PC-3 (cell line): Measurements from ENCODE around the gene GIMAP2. TPM values are rescaled to one million over a fixed set of nuclear protein-coding genes. Genes with fewer than 3 reads are reported as not detected.

Source experiments
- ATAC-seq: fragments of 200-7000 bp; cut with Tn5 transposase; 2 replicates; pipeline ENCODE4 v1.9.1; 2020; ENCODE audit warnings: mild to moderate bottlenecking, moderate library complexity
- Bru-seq: library from RNA; stranded (reverse); fragments of 400-500 nt; gene quantifications from one replicate; lab custom pipeline; 2021; lab: Mats Ljungman, UMichigan
- BruChase-seq, 2 experiments: library from RNA; stranded (reverse); fragments of 400-500 nt; gene quantifications; one replicate each; lab custom pipeline; 2021; lab: Mats Ljungman, UMichigan
- BruUV-seq: library from RNA; stranded (reverse); fragments of 400-500 nt; replicated peaks from 2 replicates; lab custom pipeline; 2021; lab: Mats Ljungman, UMichigan
- CTCF ChIA-PET: fragments of 300-600 bp; sonication (Branson Sonifier 250); formaldehyde crosslinking; loops from one replicate; lab custom pipeline; 2022; ENCODE audit warnings: antibody characterized with exemption; lab: Charles Lee
- POLR2A ChIA-PET: fragments of 300-600 bp; sonication (Branson Sonifier 250); formaldehyde crosslinking; loops from one replicate; lab custom pipeline; 2022; ENCODE audit warnings: antibody characterized with exemption; ENCODE audit not compliant: unreplicated experiment; lab: Charles Lee
- DNase-seq: peaks from one replicate; pipeline ENCODE4 v3.0.0-alpha.2; 2015
- H2AFZ ChIP-seq: fragments of 300-600 bp; sonication (generic); 2 replicates; pipeline ENCODE4 v1.6.0; 2016; ENCODE audit warnings: antibody characterized with exemption, low read length
- H3F3A ChIP-seq: fragments of 300-600 bp; sonication (generic); one replicate; pipeline ENCODE4 v1.6.0; 2017; ENCODE audit warnings: antibody characterized with exemption, low read length, control low read depth, mild to moderate bottlenecking; ENCODE audit not compliant: unreplicated experiment
- H3K27ac ChIP-seq: fragments of 300-600 bp; sonication (generic); 2 replicates; pipeline ENCODE4 v1.5.1; 2016; ENCODE audit warnings: mild to moderate bottlenecking, low read length
- H3K27me3 ChIP-seq: fragments of 300-600 bp; sonication (generic); 2 replicates; pipeline ENCODE4 v1.6.1; 2016; ENCODE audit warnings: low read length, mixed read lengths
- H3K36me3 ChIP-seq: fragments of 300-600 bp; sonication (generic); 2 replicates; pipeline ENCODE4 v1.6.1; 2016; ENCODE audit warnings: low read depth, mixed run types, low read length, mixed read lengths
- H3K4me1 ChIP-seq: fragments of 300-600 bp; sonication (generic); 2 replicates; pipeline ENCODE4 v1.5.1; 2016; ENCODE audit warnings: low read length; ENCODE audit not compliant: insufficient read depth
- H3K4me2 ChIP-seq: fragments of 300-600 bp; sonication (generic); 2 replicates; pipeline ENCODE4 v1.6.0; 2016; ENCODE audit warnings: low read length
- H3K4me3 ChIP-seq: fragments of 300-600 bp; sonication (generic); 2 replicates; pipeline ENCODE4 v1.5.1; 2016; ENCODE audit warnings: mild to moderate bottlenecking, low read length, mixed read lengths
- H3K79me2 ChIP-seq: fragments of 300-600 bp; sonication (generic); 2 replicates; pipeline ENCODE4 v1.6.1; 2017; ENCODE audit warnings: low read length, mixed read lengths
- H3K9ac ChIP-seq: fragments of 300-600 bp; sonication (generic); 2 replicates; pipeline ENCODE4 v1.6.0; 2016; ENCODE audit warnings: mild to moderate bottlenecking, low read length
- H3K9me2 ChIP-seq: fragments of 300-600 bp; sonication (generic); replicated peaks from 2 replicates; pipeline ENCODE4 v1.6.1; 2016; ENCODE audit warnings: mixed run types, low read length, mixed read lengths
- H3K9me3 ChIP-seq: fragments of 300-600 bp; sonication (generic); 2 replicates; pipeline ENCODE4 v1.6.1; 2016; ENCODE audit warnings: low read length, mixed read lengths
- H4K20me1 ChIP-seq: fragments of 300-600 bp; sonication (generic); 2 replicates; pipeline ENCODE4 v1.6.1; 2016; ENCODE audit warnings: low read length, mixed read lengths
- EZH2 ChIP-seq: fragments of 300-600 bp; sonication (generic); IDR thresholded peaks from one replicate; pipeline ENCODE4 v1.6.1; 2017; ENCODE audit warnings: antibody characterized with exemption, mild to moderate bottlenecking, low read length; ENCODE audit not compliant: unreplicated experiment
- EZH2phosphoT487 ChIP-seq: fragments of 300-600 bp; sonication (generic); IDR thresholded peaks from 2 replicates; pipeline ENCODE4 v1.6.1; 2018; ENCODE audit warnings: mild to moderate bottlenecking, antibody characterized with exemption, low read length, borderline replicate concordance
- intact Hi-C: fragments of 100-400 bp; cut with micrococcal nuclease; formaldehyde crosslinking; loops from 2 replicates; pipeline ENCODE4 v1.9.0; 2023
- long read RNA-seq: library from polyadenylated mRNA; unstranded; transcript quantifications from one replicate; pipeline ENCODE4 v2.0.0, GENCODE V29; 2021; ENCODE audit not compliant: unreplicated experiment
- total RNA-seq: library from RNA; depleted of rRNA; stranded (reverse); fragments of >200 nt; gene quantifications from 2 replicates; pipeline ENCODE4 v1.2.3, GENCODE V29; 2014; rRNA removed
- TF ChIP-seq, protein P1 (sequence below): fragments of 300-600 bp; sonication (generic); conservative IDR thresholded peaks from 2 replicates; pipeline ENCODE4 v1.5.1; 2017; ENCODE audit warnings: antibody characterized with exemption, low read depth, mild to moderate bottlenecking, low read length

GIMAP2 gene
- total RNA-seq (not detected in 2 replicates), Bru-seq, nascent RNA (not detected), BruChase-seq, experiment 1, labeled RNA remaining after a 6-hour chase (not detected), BruChase-seq, experiment 2, labeled RNA remaining after a 2-hour chase (percentile 8 among the genes with signal in this experiment)
- long read RNA-seq: 0 reads

DNA sequence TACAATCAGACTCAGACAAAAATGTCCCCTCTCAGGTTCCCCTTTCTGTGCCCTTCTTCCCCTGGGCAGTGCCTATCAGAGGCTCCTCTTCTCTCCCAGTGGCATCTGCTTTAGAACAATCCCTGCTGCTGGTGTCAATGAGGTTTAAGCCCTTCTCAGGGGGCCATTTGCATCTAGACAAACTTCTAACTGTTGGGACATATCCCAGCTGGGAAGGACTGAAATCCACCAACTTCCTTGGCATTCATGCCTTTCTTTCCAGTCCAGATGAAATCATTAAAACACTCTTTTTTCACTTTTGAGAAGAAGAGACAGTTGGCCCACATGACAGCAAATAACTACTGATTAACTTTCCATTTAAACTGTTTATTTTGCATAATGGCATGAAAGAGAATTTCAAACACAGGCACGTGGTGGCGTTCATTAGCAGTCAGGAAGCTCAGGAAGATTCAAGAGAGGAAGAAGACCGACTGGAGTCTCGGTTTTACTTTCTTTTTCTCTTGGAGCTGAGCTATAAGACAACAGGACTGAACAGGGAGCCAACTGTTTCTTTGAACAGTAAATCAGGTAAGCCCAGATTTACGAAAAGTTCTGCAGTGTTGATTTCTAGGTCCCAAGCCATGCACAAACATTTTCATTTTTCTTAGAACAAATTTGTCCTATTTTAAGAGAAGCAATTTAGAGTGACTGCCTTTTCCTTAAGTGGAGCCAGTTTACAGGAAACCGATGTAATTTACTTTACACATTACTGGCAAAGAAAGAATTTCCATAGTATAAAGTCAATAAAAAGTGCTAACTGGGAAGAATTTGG is at the start of gene GIMAP2:
TSS of gene GIMAP2 (plus strand) at position 488 of the 811 bp plus-strand sequence. CDS start 1,354 bp downstream, outside the sequence.
- no peaks in the 10 kb centered on the region for H3F3A ChIP-seq
- H3K27ac ChIP-seq: no peak within 1 kb of the TSS
- peaks cover 14% of the 10 kb centered on the region; the same call in 1 of the 2 replicates for H3K27me3 ChIP-seq
- no peaks in the 10 kb centered on the region for H3K36me3 ChIP-seq
- H3K4me1 ChIP-seq: peaks cover 7% of the 10 kb centered on the region; the same call in 1 of the 2 replicates
- ATAC-seq: peak; percentile 82
- no peaks in the 10 kb centered on the region for H3K79me2 ChIP-seq
- H3K9ac ChIP-seq: no peak within 1 kb of the TSS
- peak within 1 kb of the TSS; percentile 63 for H3K4me3 ChIP-seq
- ChIA-PET POLR2A (no interaction called here), CTCF (no interaction called here)
- H2AFZ ChIP-seq: peak within 1 kb of the TSS; percentile 78
- no TSS peak for BruUV-seq
- TF ChIP-seq, protein P1, sequence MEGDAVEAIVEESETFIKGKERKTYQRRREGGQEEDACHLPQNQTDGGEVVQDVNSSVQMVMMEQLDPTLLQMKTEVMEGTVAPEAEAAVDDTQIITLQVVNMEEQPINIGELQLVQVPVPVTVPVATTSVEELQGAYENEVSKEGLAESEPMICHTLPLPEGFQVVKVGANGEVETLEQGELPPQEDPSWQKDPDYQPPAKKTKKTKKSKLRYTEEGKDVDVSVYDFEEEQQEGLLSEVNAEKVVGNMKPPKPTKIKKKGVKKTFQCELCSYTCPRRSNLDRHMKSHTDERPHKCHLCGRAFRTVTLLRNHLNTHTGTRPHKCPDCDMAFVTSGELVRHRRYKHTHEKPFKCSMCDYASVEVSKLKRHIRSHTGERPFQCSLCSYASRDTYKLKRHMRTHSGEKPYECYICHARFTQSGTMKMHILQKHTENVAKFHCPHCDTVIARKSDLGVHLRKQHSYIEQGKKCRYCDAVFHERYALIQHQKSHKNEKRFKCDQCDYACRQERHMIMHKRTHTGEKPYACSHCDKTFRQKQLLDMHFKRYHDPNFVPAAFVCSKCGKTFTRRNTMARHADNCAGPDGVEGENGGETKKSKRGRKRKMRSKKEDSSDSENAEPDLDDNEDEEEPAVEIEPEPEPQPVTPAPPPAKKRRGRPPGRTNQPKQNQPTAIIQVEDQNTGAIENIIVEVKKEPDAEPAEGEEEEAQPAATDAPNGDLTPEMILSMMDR: no peak
- TF ChIP-seq EZH2phosphoT487: no peak
- no peak for TF ChIP-seq EZH2
- peak; percentile 15 for DNase-seq
- H3K9me3 ChIP-seq: no peaks in the 10 kb centered on the region
- no peaks in the 10 kb centered on the region for H3K9me2 ChIP-seq
- intact Hi-C loops: no loop called here
- H4K20me1 ChIP-seq: no peaks in the 10 kb centered on the region
- peak within 1 kb of the TSS; percentile 81 for H3K4me2 ChIP-seq

DNA sequence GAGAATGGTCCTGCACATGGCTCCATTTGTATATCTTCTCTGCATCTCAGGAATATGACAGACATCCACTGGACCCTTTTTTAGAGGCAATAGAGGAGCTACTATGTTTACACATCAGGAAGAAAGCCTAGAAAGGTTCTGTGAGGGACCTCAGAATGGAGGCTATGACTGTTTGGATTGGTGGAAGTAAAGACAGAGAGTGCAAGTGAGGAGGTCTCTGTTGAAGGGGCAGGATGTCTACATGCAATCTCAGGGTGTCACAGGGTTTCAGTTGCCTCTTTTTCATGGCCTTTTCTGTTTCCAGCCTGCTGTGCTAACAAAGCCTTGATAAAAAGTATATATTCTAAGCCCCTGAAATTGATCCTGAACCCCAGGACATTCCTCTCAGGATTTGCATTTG is 43.7 kb upstream of the GIMAP2 start:
- H3K27me3 ChIP-seq: no peaks in the 10 kb centered on the region
- H3K36me3 ChIP-seq: no peaks in the 10 kb centered on the region
- POLR2A ChIA-PET: no interaction called here
- H3K79me2 ChIP-seq: no peaks in the 10 kb centered on the region
- H3K27ac ChIP-seq: no peak overlapping the region
- no peaks in the 10 kb centered on the region for H3K4me1 ChIP-seq
- ATAC-seq (no peak), DNase-seq (no peak)
- no TSS peak for BruUV-seq
- H3K9me2 ChIP-seq: no peaks in the 10 kb centered on the region
- TF ChIP-seq EZH2phosphoT487 (no peak), EZH2 (no peak)
- TF ChIP-seq, protein P1: no peak
- H3F3A ChIP-seq: no peaks in the 10 kb centered on the region
- no peak overlapping the region for H3K9ac ChIP-seq
- no peaks in the 10 kb centered on the region for H3K9me3 ChIP-seq
- no peak overlapping the region for H3K4me2 ChIP-seq
- no peak overlapping the region for H2AFZ ChIP-seq
- H4K20me1 ChIP-seq: no peaks in the 10 kb centered on the region
- intact Hi-C loops: no loop called here
- H3K4me3 ChIP-seq: no peak overlapping the region
- CTCF ChIA-PET: no interaction called here
